NCI-H2227 (cell line): Measurements from ENCODE around the gene EZR.

Experiments
- DNase-seq: peaks from one replicate; lab custom pipeline; 2025; ENCODE audit not compliant: unreplicated experiment; lab: John Stamatoyannopoulos, UW

The EZR gene

GRCh38 chr6:158737710-158738615, 81.2 kb downstream of the EZR start:
- no peak for DNase-seq

- DNase-seq, result no peak
Observed at GRCh38 chr6:158737082-158737709, 82.0 kb downstream of the EZR start.

GRCh38 chr6:158735009-158735408, 84.2 kb downstream of the EZR start:
- no peak for DNase-seq

GRCh38 chr6:158730541-158730907, 88.6 kb downstream of the EZR start:
- DNase-seq, result no peak

GRCh38 chr6:158729906-158730540, 89.1 kb downstream of the EZR start:
- no peak for DNase-seq

- no peak for DNase-seq
Observed at GRCh38 chr6:158725704-158726103, 93.5 kb downstream of the EZR start.

- no peak for DNase-seq
Observed at GRCh38 chr6:158722176-158722729, 96.9 kb downstream of the EZR start.

- DNase-seq, result no peak
Observed at GRCh38 chr6:158718461-158719046, 100.6 kb downstream of the EZR start.

- DNase-seq, result no peak
Observed at GRCh38 chr6:158717341-158718330, 101.5 kb downstream of the EZR start.
